Osteoblast (primary cell): Measurements from ENCODE around the gene BMP2. TPM values are rescaled to one million over a fixed set of nuclear protein-coding genes. Genes with fewer than 3 reads are reported as not detected.

Experiments
- DNase-seq: peaks from one replicate; pipeline ENCODE4 v3.0.0; 2011; ENCODE audit warnings: low spot score, mixed read lengths; ENCODE audit not compliant: insufficient read length; ENCODE audit errors: missing footprints
- H2AFZ ChIP-seq: 2 replicates; pipeline ENCODE4 v1.6.0; 2011; ENCODE audit warnings: mild to moderate bottlenecking, low read length
- H3K27ac ChIP-seq: 2 replicates; pipeline ENCODE4 v1.5.1; 2011; ENCODE audit warnings: mild to moderate bottlenecking, low read depth, low read length, moderate library complexity
- H3K27me3 ChIP-seq: 2 replicates; pipeline ENCODE4 v1.6.0; 2012; ENCODE audit warnings: mild to moderate bottlenecking, control low read depth, inconsistent platforms, low read length, moderate library complexity; ENCODE audit not compliant: insufficient read depth
- H3K36me3 ChIP-seq: 2 replicates; pipeline ENCODE4 v1.5.1; 2011; ENCODE audit warnings: mild to moderate bottlenecking, low read length, control low read depth, moderate library complexity; ENCODE audit not compliant: insufficient read depth
- H3K4me1 ChIP-seq: 2 replicates; pipeline ENCODE4 v1.5.1; 2011; ENCODE audit warnings: mild to moderate bottlenecking, low read length, control low read depth, moderate library complexity; ENCODE audit not compliant: insufficient read depth
- H3K4me2 ChIP-seq: 2 replicates; pipeline ENCODE4 v1.6.0; 2011; ENCODE audit warnings: mild to moderate bottlenecking, low read length; ENCODE audit not compliant: insufficient read depth
- H3K4me3 ChIP-seq: fragments of 200-600 bp; sonication (generic); 3 replicates; pipeline ENCODE4 v1.5.1; 2012; ENCODE audit warnings: mild to moderate bottlenecking, low read length, inconsistent platforms; ENCODE audit not compliant: insufficient read depth
- H3K79me2 ChIP-seq: 2 replicates; pipeline ENCODE4 v1.6.0; 2012; ENCODE audit warnings: mild to moderate bottlenecking, low read length, control low read depth, inconsistent platforms; ENCODE audit not compliant: insufficient read depth
- H3K9me3 ChIP-seq: 2 replicates; pipeline ENCODE4 v1.5.1; 2011; ENCODE audit warnings: low read depth, low read length, control low read depth
- H4K20me1 ChIP-seq: 2 replicates; pipeline ENCODE4 v1.6.0; 2012; ENCODE audit warnings: mild to moderate bottlenecking, low read length, control low read depth; ENCODE audit not compliant: insufficient read depth
- total RNA-seq: library from RNA; depleted of rRNA; stranded (reverse); fragments of >200 nt; gene quantifications from 2 replicates; pipeline ENCODE4 v1.2.3, GENCODE V29; 2012
- TF ChIP-seq, protein P1 (sequence below): IDR thresholded peaks from 2 replicates; pipeline ENCODE4 v1.5.1; 2011; ENCODE audit warnings: mild to moderate bottlenecking, low read depth, low read length, moderate library complexity; ENCODE audit errors: extremely low read depth

The BMP2 gene
- total RNA-seq, 1 donor = 1.8 TPM

DNA sequence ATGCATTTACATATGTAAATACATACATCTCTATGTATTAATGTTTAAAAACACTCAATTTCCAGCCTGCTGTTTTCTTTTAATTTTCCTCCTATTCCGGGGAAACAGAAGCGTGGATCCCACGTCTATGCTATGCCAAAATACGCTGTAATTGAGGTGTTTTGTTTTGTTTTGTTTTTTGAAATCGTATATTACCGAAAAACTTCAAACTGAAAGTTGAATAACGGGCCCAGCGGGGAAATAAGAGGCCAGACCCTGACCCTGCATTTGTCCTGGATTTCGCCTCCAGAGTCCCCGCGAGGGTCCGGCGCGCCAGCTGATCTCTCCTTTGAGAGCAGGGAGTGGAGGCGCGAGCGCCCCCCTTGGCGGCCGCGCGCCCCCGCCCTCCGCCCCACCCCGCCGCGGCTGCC, 355 bp upstream of the BMP2 start:
- Histone ChIP-seq H3K79me2 (no peaks in the 10 kb centered on the region), H3K27me3 (peaks cover 39% of the 10 kb centered on the region), H4K20me1 (no peaks in the 10 kb centered on the region), H3K4me2 (peak overlapping the region; percentile 75), H3K9me3 (no peaks in the 10 kb centered on the region), H3K27ac (no peak overlapping the region), H2AFZ (peak overlapping the region; percentile 72), H3K36me3 (no peaks in the 10 kb centered on the region), H3K4me1 (peaks cover 7% of the 10 kb centered on the region), H3K4me3 (peak overlapping the region; percentile 71)
- TF ChIP-seq, protein P1, sequence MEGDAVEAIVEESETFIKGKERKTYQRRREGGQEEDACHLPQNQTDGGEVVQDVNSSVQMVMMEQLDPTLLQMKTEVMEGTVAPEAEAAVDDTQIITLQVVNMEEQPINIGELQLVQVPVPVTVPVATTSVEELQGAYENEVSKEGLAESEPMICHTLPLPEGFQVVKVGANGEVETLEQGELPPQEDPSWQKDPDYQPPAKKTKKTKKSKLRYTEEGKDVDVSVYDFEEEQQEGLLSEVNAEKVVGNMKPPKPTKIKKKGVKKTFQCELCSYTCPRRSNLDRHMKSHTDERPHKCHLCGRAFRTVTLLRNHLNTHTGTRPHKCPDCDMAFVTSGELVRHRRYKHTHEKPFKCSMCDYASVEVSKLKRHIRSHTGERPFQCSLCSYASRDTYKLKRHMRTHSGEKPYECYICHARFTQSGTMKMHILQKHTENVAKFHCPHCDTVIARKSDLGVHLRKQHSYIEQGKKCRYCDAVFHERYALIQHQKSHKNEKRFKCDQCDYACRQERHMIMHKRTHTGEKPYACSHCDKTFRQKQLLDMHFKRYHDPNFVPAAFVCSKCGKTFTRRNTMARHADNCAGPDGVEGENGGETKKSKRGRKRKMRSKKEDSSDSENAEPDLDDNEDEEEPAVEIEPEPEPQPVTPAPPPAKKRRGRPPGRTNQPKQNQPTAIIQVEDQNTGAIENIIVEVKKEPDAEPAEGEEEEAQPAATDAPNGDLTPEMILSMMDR = no peak
- peak; percentile 59 for DNase-seq

DNA sequence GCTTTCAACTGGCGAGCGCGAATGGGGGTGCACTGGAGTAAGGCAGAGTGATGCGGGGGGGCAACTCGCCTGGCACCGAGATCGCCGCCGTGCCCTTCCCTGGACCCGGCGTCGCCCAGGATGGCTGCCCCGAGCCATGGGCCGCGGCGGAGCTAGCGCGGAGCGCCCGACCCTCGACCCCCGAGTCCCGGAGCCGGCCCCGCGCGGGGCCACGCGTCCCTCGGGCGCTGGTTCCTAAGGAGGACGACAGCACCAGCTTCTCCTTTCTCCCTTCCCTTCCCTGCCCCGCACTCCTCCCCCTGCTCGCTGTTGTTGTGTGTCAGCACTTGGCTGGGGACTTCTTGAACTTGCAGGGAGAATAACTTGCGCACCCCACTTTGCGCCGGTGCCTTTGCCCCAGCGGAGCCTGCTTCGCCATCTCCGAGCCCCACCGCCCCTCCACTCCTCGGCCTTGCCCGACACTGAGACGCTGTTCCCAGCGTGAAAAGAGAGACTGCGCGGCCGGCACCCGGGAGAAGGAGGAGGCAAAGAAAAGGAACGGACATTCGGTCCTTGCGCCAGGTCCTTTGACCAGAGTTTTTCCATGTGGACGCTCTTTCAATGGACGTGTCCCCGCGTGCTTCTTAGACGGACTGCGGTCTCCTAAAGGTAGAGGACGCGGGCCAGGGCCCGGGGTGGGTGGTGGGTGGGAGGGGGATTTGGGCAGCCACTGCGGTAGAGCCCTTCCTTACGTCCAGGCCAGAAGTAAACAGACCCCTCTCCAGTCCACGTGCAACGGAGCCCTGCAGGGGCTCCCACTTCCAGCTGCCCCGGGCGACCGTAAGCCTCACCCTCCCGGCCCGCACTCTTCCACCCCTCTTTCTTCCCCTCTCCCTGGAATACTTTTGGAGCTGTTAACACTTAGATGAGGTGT, 998 bp downstream of the BMP2 start:
- peak overlapping the region; percentile 84 for H3K4me2 ChIP-seq
- H2AFZ ChIP-seq = peak overlapping the region; percentile 68
- no peak overlapping the region for H3K27ac ChIP-seq
- H3K9me3 ChIP-seq = no peaks in the 10 kb centered on the region
- peaks cover 7% of the 10 kb centered on the region for H3K4me1 ChIP-seq
- TF ChIP-seq, protein P1 = no peak
- H3K27me3 ChIP-seq = peaks cover 38% of the 10 kb centered on the region
- DNase-seq = peak; percentile 88
- no peaks in the 10 kb centered on the region for H4K20me1 ChIP-seq
- no peaks in the 10 kb centered on the region for H3K79me2 ChIP-seq
- peak overlapping the region; percentile 71 for H3K4me3 ChIP-seq
- H3K36me3 ChIP-seq = no peaks in the 10 kb centered on the region

- peaks cover 7% of the 10 kb centered on the region for H3K4me1 ChIP-seq
- peak overlapping the region; percentile 63 for H3K4me3 ChIP-seq
- H4K20me1 ChIP-seq = no peaks in the 10 kb centered on the region
- H3K9me3 ChIP-seq = no peaks in the 10 kb centered on the region
- DNase-seq = peak; percentile 75
- no peaks in the 10 kb centered on the region for H3K79me2 ChIP-seq
- H3K36me3 ChIP-seq = no peaks in the 10 kb centered on the region
- TF ChIP-seq, protein P1 = no peak
- H3K27ac ChIP-seq = no peak overlapping the region
- peaks cover 33% of the 10 kb centered on the region for H3K27me3 ChIP-seq
- H3K4me2 ChIP-seq = peak overlapping the region; percentile 71
- peak overlapping the region; percentile 72 for H2AFZ ChIP-seq
These were observed 2.7 kb downstream of the BMP2 start for GRCh38 chr20:6769903-6770785.

DNA sequence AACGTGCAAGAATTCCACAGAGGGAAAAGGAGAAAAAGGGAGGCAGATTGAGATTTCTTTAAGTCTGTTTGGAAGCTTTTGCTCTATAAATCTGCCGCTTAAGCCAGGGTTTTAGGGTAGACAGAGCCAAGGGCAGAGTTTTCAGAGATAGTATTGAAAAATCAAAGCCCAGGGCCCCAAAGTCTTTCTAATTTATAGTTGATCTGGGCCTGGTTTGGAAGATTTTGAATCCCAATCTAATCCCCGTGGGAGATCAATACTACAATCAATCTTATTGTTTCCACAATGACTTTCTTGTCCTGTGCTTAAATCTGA, 3.3 kb downstream of the BMP2 start:
- H3K9me3 ChIP-seq = no peaks in the 10 kb centered on the region
- peaks cover 7% of the 10 kb centered on the region for H3K4me1 ChIP-seq
- no peak overlapping the region for H2AFZ ChIP-seq
- H3K4me2 ChIP-seq = peak overlapping the region; percentile 71
- H3K27ac ChIP-seq = no peak overlapping the region
- TF ChIP-seq, protein P1 = no peak
- H3K4me3 ChIP-seq = peak overlapping the region; percentile 63
- DNase-seq = no peak
- peaks cover 33% of the 10 kb centered on the region for H3K27me3 ChIP-seq
- H4K20me1 ChIP-seq = no peaks in the 10 kb centered on the region
- no peaks in the 10 kb centered on the region for H3K79me2 ChIP-seq
- no peaks in the 10 kb centered on the region for H3K36me3 ChIP-seq
